Ramos (cell line): Measurements from ENCODE around the gene ICA1.
"Not testable (repeated sequence)": the region's sequence is repeated elsewhere in the genome, so short reads cannot be mapped to it uniquely, and the experiment has no call there.

Experiments
- in situ Hi-C: fragments of 300-500 bp; cut with MboI; formaldehyde crosslinking; loops from one replicate; pipeline ENCODE4 v1.14.3; 2022; ENCODE audit warnings: low sequenced_read_pairs; ENCODE audit not compliant: unreplicated experiment

The ICA1 gene

GRCh38 chr7:8115547-8116402 is 146.2 kb downstream of the ICA1 start:
- in situ Hi-C loops, result no loop called here

GRCh38 chr7:8114175-8114574 is 147.8 kb downstream of the ICA1 start:
- in situ Hi-C loops, result no loop called here

GRCh38 chr7:8113184-8113583 is 148.8 kb downstream of the ICA1 start:
- in situ Hi-C loops, result no loop called here

- in situ Hi-C loops, result no loop called here
Measured at GRCh38 chr7:8112685-8113084, 149.3 kb downstream of the ICA1 start.

GRCh38 chr7:8111282-8111960 is 150.5 kb downstream of the ICA1 start:
- in situ Hi-C loops, result no loop called here

- in situ Hi-C loops, result no loop called here
Measured at GRCh38 chr7:8109196-8110022, 152.6 kb downstream of the ICA1 start.

GRCh38 chr7:8105449-8106095 is 156.4 kb downstream of the ICA1 start:
- in situ Hi-C loops, result no loop called here

GRCh38 chr7:8103282-8103681 is 158.7 kb downstream of the ICA1 start:
- in situ Hi-C loops, result no loop called here

- in situ Hi-C loops, result not testable (repeated sequence)
Measured at GRCh38 chr7:8101292-8101691, 160.7 kb downstream of the ICA1 start.

GRCh38 chr7:8094164-8095140 is 167.5 kb downstream of the ICA1 start:
- in situ Hi-C loops, result no loop called here

GRCh38 chr7:8092140-8092539 is 169.8 kb downstream of the ICA1 start:
- in situ Hi-C loops, result no loop called here

- in situ Hi-C loops, result no loop called here
Measured at GRCh38 chr7:8089036-8089780, 172.8 kb downstream of the ICA1 start.

- in situ Hi-C loops, result no loop called here
Measured at GRCh38 chr7:8086239-8086638, 175.7 kb downstream of the ICA1 start.

GRCh38 chr7:8085420-8085819 is 176.5 kb downstream of the ICA1 start:
- in situ Hi-C loops, result no loop called here

GRCh38 chr7:8084836-8085235 is 177.1 kb downstream of the ICA1 start:
- in situ Hi-C loops, result no loop called here

- in situ Hi-C loops, result no loop called here
Measured at GRCh38 chr7:8082762-8083161, 179.2 kb downstream of the ICA1 start.

GRCh38 chr7:8078418-8078817 is 183.5 kb downstream of the ICA1 start:
- in situ Hi-C loops, result no loop called here

- in situ Hi-C loops, result no loop called here
Measured at GRCh38 chr7:8070451-8071180, 191.4 kb downstream of the ICA1 start.
